ENCODE measurements around the gene ZNF253.
"Not testable (repeated sequence)": the region's sequence is repeated elsewhere in the genome, so short reads cannot be mapped to it uniquely, and the experiment has no call there.

Gene ZNF253

DNA sequence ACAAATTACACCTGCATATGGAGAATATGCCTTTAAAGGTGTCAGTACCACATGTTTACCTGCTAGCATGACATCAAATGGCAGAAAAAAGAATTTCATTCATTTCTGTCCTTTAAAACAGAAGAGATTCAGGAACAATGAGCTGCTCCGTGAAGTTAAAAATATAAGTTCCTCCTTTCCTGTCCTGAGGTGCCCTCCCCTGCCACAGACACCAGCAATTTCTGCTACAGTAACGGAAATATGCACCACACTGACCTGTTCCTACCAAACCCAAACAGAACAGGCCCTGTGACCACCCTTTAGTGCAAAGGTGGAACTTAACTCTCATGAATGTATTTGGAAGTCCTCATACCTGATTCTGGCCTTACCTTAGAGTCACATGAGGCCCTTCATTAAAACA, 13.9 kb upstream of the ZNF253 start:
- not testable (repeated sequence) for H3K9me3 ChIP-seq (ENCODE audit: low read length); H3K4me1 ChIP-seq (ENCODE audit: insufficient read depth, low read length); H3K4me3 ChIP-seq (ENCODE audit: low read depth in 1 of 2, low read length in 2 of 2); H3K27ac ChIP-seq (ENCODE audit: low read depth, low read length); H3K36me3 ChIP-seq (ENCODE audit: insufficient read depth, low read length); H3K27me3 ChIP-seq (ENCODE audit: control insufficient read depth in 1 of 2, insufficient read depth in 2 of 2, low read length in 2 of 2); H3K9ac ChIP-seq (ENCODE audit: low read length)

- Histone ChIP-seq H3K36me3 (ENCODE audit: insufficient read depth, low read length) (no peaks in the 10 kb centered on the region), H3K9me3 (ENCODE audit: low read length) (no peaks in the 10 kb centered on the region), H3K4me3 (ENCODE audit: low read depth in 1 of 2, low read length in 2 of 2) (no peak overlapping the region), H3K27me3 (ENCODE audit: control insufficient read depth in 1 of 2, insufficient read depth in 2 of 2, low read length in 2 of 2) (no peaks in the 10 kb centered on the region), H3K9ac (ENCODE audit: low read length) (no peak overlapping the region), H3K27ac (ENCODE audit: low read depth, low read length) (no peak overlapping the region), H3K4me1 (ENCODE audit: insufficient read depth, low read length) (no peaks in the 10 kb centered on the region)
Measured at GRCh38 chr19:19858751-19859150, 6.9 kb upstream of the ZNF253 start.

DNA sequence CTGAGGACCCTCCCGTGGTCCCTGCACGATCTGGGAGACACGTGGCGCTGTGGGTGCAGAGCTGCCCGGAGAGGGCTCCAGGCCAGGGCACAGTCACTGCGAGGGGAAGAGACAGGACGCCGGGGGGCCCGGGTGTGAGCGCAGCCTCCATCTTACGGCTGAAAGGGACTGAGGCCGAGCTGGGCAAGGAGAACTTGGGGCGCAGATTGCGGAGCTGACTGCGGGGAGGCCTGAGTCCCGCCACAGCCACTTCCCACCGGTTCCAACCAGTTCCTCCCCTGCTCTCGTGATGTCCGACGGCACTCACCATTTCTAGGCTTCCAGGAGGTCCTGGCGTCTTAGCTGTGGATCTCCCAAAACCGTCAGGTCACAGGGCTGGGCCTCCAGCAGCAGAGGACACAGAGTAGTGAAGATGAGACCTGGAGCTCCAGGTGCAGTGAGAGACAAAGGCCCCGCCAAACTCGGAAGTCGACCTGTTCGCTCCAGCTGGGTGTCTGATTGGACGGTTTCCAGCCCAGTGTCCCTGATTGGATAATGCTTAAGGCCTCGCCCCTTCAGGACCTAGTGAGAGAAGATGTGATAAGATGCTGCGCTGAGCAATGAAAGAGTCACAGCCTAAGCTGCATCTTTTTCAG, 4.8 kb upstream of the ZNF253 start:
- Histone ChIP-seq H3K4me1 (ENCODE audit: insufficient read depth, low read length) (no peaks in the 10 kb centered on the region), H3K36me3 (ENCODE audit: insufficient read depth, low read length) (no peaks in the 10 kb centered on the region), H3K9me3 (ENCODE audit: low read length) (no peaks in the 10 kb centered on the region), H3K4me3 (ENCODE audit: low read depth in 1 of 2, low read length in 2 of 2) (no peak overlapping the region), H3K27ac (ENCODE audit: low read depth, low read length) (no peak overlapping the region), H3K27me3 (ENCODE audit: control insufficient read depth in 1 of 2, insufficient read depth in 2 of 2, low read length in 2 of 2) (no peaks in the 10 kb centered on the region), H3K9ac (ENCODE audit: low read length) (no peak overlapping the region)

GRCh38 chr19:19866611-19867248, 1.0 kb downstream of the ZNF253 start:
- H3K27ac ChIP-seq (ENCODE audit: low read depth, low read length) = peak overlapping the region; percentile 97
- peaks cover 13% of the 10 kb centered on the region for H3K4me1 ChIP-seq (ENCODE audit: insufficient read depth, low read length)
- H3K27me3 ChIP-seq (ENCODE audit: control insufficient read depth in 1 of 2, insufficient read depth in 2 of 2, low read length in 2 of 2) = no peaks in the 10 kb centered on the region
- peak overlapping the region; percentile 80 to 96 for H3K4me3 ChIP-seq (ENCODE audit: low read depth in 1 of 2, low read length in 2 of 2)
- H3K36me3 ChIP-seq (ENCODE audit: insufficient read depth, low read length) = no peaks in the 10 kb centered on the region
- no peaks in the 10 kb centered on the region for H3K9me3 ChIP-seq (ENCODE audit: low read length)
- peak overlapping the region; percentile 96 for H3K9ac ChIP-seq (ENCODE audit: low read length)

DNA sequence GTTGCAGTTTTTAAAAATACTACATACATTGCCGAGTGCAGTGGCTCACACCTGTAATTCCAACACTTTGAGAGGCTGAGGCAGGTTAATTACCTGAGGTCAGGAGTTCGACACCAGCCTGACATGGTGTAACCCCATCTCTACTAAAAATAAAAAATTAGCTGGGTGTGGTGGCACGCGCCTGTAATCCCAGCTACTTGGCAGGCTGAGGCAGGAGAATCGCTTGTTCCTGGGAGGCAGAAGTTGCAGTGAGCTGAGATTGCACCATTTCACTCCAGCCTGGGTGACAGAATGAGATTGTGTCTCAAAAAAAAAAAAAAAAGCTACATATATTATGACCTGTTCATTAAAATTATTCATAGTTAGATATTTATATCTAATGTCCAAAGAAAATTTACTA, 4.4 kb downstream of the ZNF253 start:
- not testable (repeated sequence) for H3K4me3 ChIP-seq (ENCODE audit: low read depth in 1 of 2, low read length in 2 of 2); H3K9me3 ChIP-seq (ENCODE audit: low read length); H3K27ac ChIP-seq (ENCODE audit: low read depth, low read length); H3K27me3 ChIP-seq (ENCODE audit: control insufficient read depth in 1 of 2, insufficient read depth in 2 of 2, low read length in 2 of 2); H3K36me3 ChIP-seq (ENCODE audit: insufficient read depth, low read length); H3K9ac ChIP-seq (ENCODE audit: low read length)
- peaks cover 13% of the 10 kb centered on the region for H3K4me1 ChIP-seq (ENCODE audit: insufficient read depth, low read length)

- no peaks in the 10 kb centered on the region for H3K36me3 ChIP-seq (ENCODE audit: insufficient read depth, low read length)
- H3K4me1 ChIP-seq (ENCODE audit: insufficient read depth, low read length) = peaks cover 21% of the 10 kb centered on the region
- H3K9me3 ChIP-seq (ENCODE audit: low read length) = no peaks in the 10 kb centered on the region
- no peak overlapping the region for H3K27ac ChIP-seq (ENCODE audit: low read depth, low read length)
- H3K4me3 ChIP-seq (ENCODE audit: low read depth in 1 of 2, low read length in 2 of 2) = no peak overlapping the region
- no peak overlapping the region for H3K9ac ChIP-seq (ENCODE audit: low read length)
- no peaks in the 10 kb centered on the region for H3K27me3 ChIP-seq (ENCODE audit: control insufficient read depth in 1 of 2, insufficient read depth in 2 of 2, low read length in 2 of 2)
Measured at GRCh38 chr19:19871932-19872331, 6.2 kb downstream of the ZNF253 start.

DNA sequence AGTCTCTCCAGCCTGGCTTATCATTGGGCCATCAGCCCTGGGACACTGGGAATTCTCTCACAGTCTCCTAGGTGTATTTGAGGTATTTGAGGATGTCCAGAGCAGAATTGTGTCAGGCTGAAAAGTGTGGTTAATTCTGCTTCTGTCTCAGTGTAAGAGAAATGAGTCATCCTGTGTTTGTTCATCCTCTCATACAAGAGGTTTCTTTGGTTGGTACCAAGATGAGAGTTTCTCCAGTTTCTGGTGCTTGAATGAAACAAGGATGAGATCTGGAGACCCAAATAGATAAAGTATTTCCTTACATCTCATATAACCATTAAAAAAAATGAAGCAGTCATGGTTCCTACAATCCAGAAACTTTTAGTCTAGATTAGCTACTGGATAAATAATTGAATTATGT, 7.7 kb downstream of the ZNF253 start:
- H3K9ac ChIP-seq (ENCODE audit: low read length) = no peak overlapping the region
- H3K4me3 ChIP-seq (ENCODE audit: low read depth in 1 of 2, low read length in 2 of 2) = no peak overlapping the region
- H3K4me1 ChIP-seq (ENCODE audit: insufficient read depth, low read length) = peaks cover 10% of the 10 kb centered on the region
- H3K36me3 ChIP-seq (ENCODE audit: insufficient read depth, low read length) = no peaks in the 10 kb centered on the region
- no peaks in the 10 kb centered on the region for H3K9me3 ChIP-seq (ENCODE audit: low read length)
- H3K27ac ChIP-seq (ENCODE audit: low read depth, low read length) = no peak overlapping the region
- no peaks in the 10 kb centered on the region for H3K27me3 ChIP-seq (ENCODE audit: control insufficient read depth in 1 of 2, insufficient read depth in 2 of 2, low read length in 2 of 2)

DNA sequence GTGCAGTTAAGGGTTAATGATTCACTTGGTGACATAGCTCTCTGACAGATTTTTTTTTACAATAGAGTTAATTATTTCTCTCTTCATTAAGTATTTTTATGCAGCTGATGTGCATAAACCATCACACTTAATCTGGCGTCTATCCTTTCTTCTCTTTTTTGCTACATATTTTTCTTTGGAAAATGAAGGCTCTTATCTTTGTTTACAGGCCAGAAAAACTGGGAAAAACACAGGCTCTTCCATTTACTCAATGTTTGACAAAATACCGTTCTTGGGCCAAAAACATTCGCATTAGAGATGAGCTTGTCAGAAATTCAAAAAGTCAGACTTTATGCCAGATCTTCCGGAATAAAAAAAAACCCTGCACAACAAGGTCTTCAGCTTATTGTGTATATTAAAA, 12.0 kb downstream of the ZNF253 start:
- no peak overlapping the region for H3K9ac ChIP-seq (ENCODE audit: low read length)
- no peaks in the 10 kb centered on the region for H3K9me3 ChIP-seq (ENCODE audit: low read length)
- H3K27ac ChIP-seq (ENCODE audit: low read depth, low read length) = no peak overlapping the region
- no peaks in the 10 kb centered on the region for H3K36me3 ChIP-seq (ENCODE audit: insufficient read depth, low read length)
- no peak overlapping the region for H3K4me3 ChIP-seq (ENCODE audit: low read depth in 1 of 2, low read length in 2 of 2)
- peaks cover 8% of the 10 kb centered on the region for H3K4me1 ChIP-seq (ENCODE audit: insufficient read depth, low read length)
- H3K27me3 ChIP-seq (ENCODE audit: control insufficient read depth in 1 of 2, insufficient read depth in 2 of 2, low read length in 2 of 2) = no peaks in the 10 kb centered on the region

GRCh38 chr19:19884583-19884982, 18.9 kb downstream of the ZNF253 start:
- H3K36me3 ChIP-seq (ENCODE audit: insufficient read depth, low read length) = no peaks in the 10 kb centered on the region
- no peaks in the 10 kb centered on the region for H3K27me3 ChIP-seq (ENCODE audit: control insufficient read depth in 1 of 2, insufficient read depth in 2 of 2, low read length in 2 of 2)
- no peak overlapping the region for H3K4me3 ChIP-seq (ENCODE audit: low read depth in 1 of 2, low read length in 2 of 2)
- no peaks in the 10 kb centered on the region for H3K9me3 ChIP-seq (ENCODE audit: low read length)
- H3K27ac ChIP-seq (ENCODE audit: low read depth, low read length) = no peak overlapping the region
- no peaks in the 10 kb centered on the region for H3K4me1 ChIP-seq (ENCODE audit: insufficient read depth, low read length)
- H3K9ac ChIP-seq (ENCODE audit: low read length) = no peak overlapping the region

DNA sequence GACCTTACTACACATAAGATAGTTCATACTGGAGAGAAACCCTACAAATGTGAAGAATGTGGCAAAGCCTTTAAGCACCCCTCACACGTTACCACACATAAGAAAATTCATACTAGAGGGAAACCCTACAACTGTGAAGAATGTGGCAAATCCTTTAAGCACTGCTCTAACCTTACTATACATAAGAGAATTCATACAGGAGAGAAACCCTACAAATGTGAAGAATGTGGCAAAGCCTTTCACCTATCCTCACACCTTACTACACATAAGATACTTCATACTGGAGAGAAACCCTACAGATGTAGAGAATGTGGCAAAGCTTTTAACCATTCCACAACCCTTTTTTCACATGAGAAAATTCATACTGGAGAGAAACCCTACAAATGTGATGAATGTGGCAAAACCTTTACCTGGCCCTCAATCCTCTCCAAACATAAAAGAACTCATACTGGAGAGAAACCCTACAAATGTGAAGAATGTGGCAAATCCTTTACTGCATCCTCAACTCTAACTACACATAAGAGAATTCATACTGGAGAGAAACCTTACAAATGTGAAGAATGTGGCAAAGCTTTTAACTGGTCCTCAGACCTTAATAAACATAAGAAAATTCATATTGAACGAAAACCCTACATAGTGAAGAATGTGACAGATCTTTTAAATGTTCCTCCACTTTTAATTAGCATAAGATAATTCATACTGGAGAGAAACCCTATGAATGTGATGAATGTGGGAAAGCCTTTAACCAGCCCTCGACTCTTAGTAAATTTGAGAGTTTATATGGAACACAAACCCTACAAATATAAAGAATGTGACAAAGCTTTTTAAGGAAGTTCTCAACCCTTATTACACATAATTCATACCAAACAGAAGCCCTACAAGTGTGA, 26.6 kb downstream of the ZNF253 start:
- H3K4me3 ChIP-seq (ENCODE audit: low read depth in 1 of 2, low read length in 2 of 2); H3K9me3 ChIP-seq (ENCODE audit: low read length); H3K27ac ChIP-seq (ENCODE audit: low read depth, low read length); H3K27me3 ChIP-seq (ENCODE audit: control insufficient read depth in 1 of 2, insufficient read depth in 2 of 2, low read length in 2 of 2); H3K9ac ChIP-seq (ENCODE audit: low read length); H3K4me1 ChIP-seq (ENCODE audit: insufficient read depth, low read length): not testable (repeated sequence)
- peaks cover 15% of the 10 kb centered on the region for H3K36me3 ChIP-seq (ENCODE audit: insufficient read depth, low read length)

- no peaks in the 10 kb centered on the region for H3K27me3 ChIP-seq (ENCODE audit: control insufficient read depth in 1 of 2, insufficient read depth in 2 of 2, low read length in 2 of 2)
- peaks cover 3% of the 10 kb centered on the region for H3K4me1 ChIP-seq (ENCODE audit: insufficient read depth, low read length)
- H3K27ac ChIP-seq (ENCODE audit: low read depth, low read length) = peak overlapping the region; percentile 27
- peak overlapping the region; percentile 85 to 93 for H3K4me3 ChIP-seq (ENCODE audit: low read depth in 1 of 2, low read length in 2 of 2)
- peak overlapping the region; percentile 73 for H3K9ac ChIP-seq (ENCODE audit: low read length)
- H3K9me3 ChIP-seq (ENCODE audit: low read length) = no peaks in the 10 kb centered on the region
- no peaks in the 10 kb centered on the region for H3K36me3 ChIP-seq (ENCODE audit: insufficient read depth, low read length)
Measured at GRCh38 chr19:19900139-19900728, 34.6 kb downstream of the ZNF253 start.
